HepG2 (cell line): ENCODE results near the gene GLIS1. TPM values are rescaled to one million over a fixed set of nuclear protein-coding genes. Genes with fewer than 3 reads are reported as not detected.

Experiments
- ETV6 ChIP-seq: sonication (generic); formaldehyde crosslinking; conservative IDR thresholded peaks from 2 replicates; pipeline ENCODE4 v1.4.0; 2020; ENCODE audit warnings: missing genetic modification reagents
- FOXK2 ChIP-seq: fragments of 450-650 bp; IDR thresholded peaks from 2 replicates; pipeline ENCODE4 v1.6.1; 2016
- KIAA2018 ChIP-seq: sonication (generic); formaldehyde crosslinking; IDR thresholded peaks from 2 replicates; pipeline ENCODE4 v1.5.0; 2020; ENCODE audit warnings: mild to moderate bottlenecking, missing genetic modification reagents, borderline replicate concordance
- MBD4 ChIP-seq: IDR thresholded peaks from 2 replicates; pipeline ENCODE4 v1.6.1; 2012; ENCODE audit warnings: low read length, inconsistent platforms, borderline replicate concordance
- MYC ChIP-seq: sonication (generic); formaldehyde crosslinking; IDR thresholded peaks from 2 replicates; pipeline ENCODE4 v1.9.0; 2021; ENCODE audit warnings: missing genetic modification reagents, borderline replicate concordance
- NAIF1 ChIP-seq: sonication (generic); formaldehyde crosslinking; IDR thresholded peaks from 2 replicates; pipeline ENCODE4 v1.5.0; 2020; ENCODE audit warnings: mild to moderate bottlenecking, missing genetic modification reagents, borderline replicate concordance
- NFE2L2 ChIP-seq: fragments of 150-350 bp; IDR thresholded peaks from 2 replicates; pipeline ENCODE4 v1.6.1; 2014; ENCODE audit warnings: low read length
- ZNF619 ChIP-seq: sonication (generic); formaldehyde crosslinking; IDR thresholded peaks from 2 replicates; pipeline ENCODE4 v1.4.0; 2020; ENCODE audit warnings: mild to moderate bottlenecking, missing genetic modification reagents
- ZNF674 ChIP-seq: sonication (generic); formaldehyde crosslinking; IDR thresholded peaks from 2 replicates; pipeline ENCODE4 v1.5.0; 2020; ENCODE audit warnings: low read depth, mild to moderate bottlenecking, missing genetic modification reagents
- ZNF784 ChIP-seq: sonication (generic); formaldehyde crosslinking; IDR thresholded peaks from 2 replicates; pipeline ENCODE4 v1.5.1; 2020; ENCODE audit warnings: missing genetic modification reagents, mild to moderate bottlenecking, borderline replicate concordance
- ZNF792 ChIP-seq: IDR thresholded peaks from 2 replicates; pipeline ENCODE4 v1.6.1; 2016
- polyA plus RNA-seq, 8 experiments: library from polyadenylated mRNA; depleted of rRNA in 3 of 8; stranded (reverse) in 7 of 8; unstranded in 1 of 8; fragments of >200 nt; fragmentation: Illumina TruSeq in 4 of 8; extraction: Trizol in 4 of 8; gene quantifications; 2 replicates each; pipeline versions ENCODE4 v1.2.1 to v1.2.3, GENCODE V29; 2011 to 2016; ENCODE audit warnings: low read depth in 4 of 8, missing spikeins in 1 of 8, mixed read lengths in 1 of 8; ENCODE audit not compliant: insufficient read depth in 1 of 8
- total RNA-seq, 5 experiments: library from RNA; depleted of rRNA; stranded (reverse); fragments of >200 nt; fragmentation: Illumina TruSeq; extraction: Trizol; gene quantifications; 2 replicates each; pipeline ENCODE4 v1.2.3, GENCODE V29; 2016; ENCODE audit warnings: low read depth in 1 of 5

Gene GLIS1
- total and polyA plus RNA-seq, 2 of the 13 experiments (the other 11 are each of a cell fraction or from before 2014, with no cell fraction given): 0.03 TPM; not detected in 1

GRCh38 chr1:53545663-53546408 lies 193.1 kb downstream of the GLIS1 start (continued):
- TF ChIP-seq KIAA2018 (CRISPR knock-in tag): no peak
- TF ChIP-seq FOXK2: no peak
- no peak for TF ChIP-seq ETV6 (CRISPR knock-in tag)
- no peak for TF ChIP-seq ZNF674 (CRISPR knock-in tag)
- TF ChIP-seq MBD4: no peak
- TF ChIP-seq ZNF784: no peak
- TF ChIP-seq NFE2L2: no peak
- TF ChIP-seq MYC (CRISPR knock-in tag): no peak
- TF ChIP-seq ZNF619: no peak
- TF ChIP-seq NAIF1 (CRISPR knock-in tag): no peak
- TF ChIP-seq ZNF792: no peak
